HT1080 (cell line): ENCODE measurements around the gene FRMD8. TPM values are rescaled to one million over a fixed set of nuclear protein-coding genes. Genes with fewer than 3 reads are reported as not detected.
"Not testable (repeated sequence)": the region's sequence is repeated elsewhere in the genome, so short reads cannot be mapped to it uniquely, and the experiment has no call there.

Source experiments
- DNase-seq: peaks from one replicate; pipeline ENCODE4 v3.0.0-alpha.2; 2015; ENCODE audit warnings: low read depth
- small RNA-seq: library from RNA; depleted of rRNA; stranded (forward); fragments of <200 nt; gene quantifications from one replicate; pipeline ENCODE3, GENCODE V24; 2014
- total RNA-seq: library from RNA; depleted of rRNA; stranded (reverse); fragments of >200 nt; shearing (Covaris generic); gene quantifications from 2 replicates; pipeline ENCODE4 v1.2.3, GENCODE V29; 2014; rRNA removed

FRMD8 gene
- total RNA-seq, 1 experiment from 2014 or later: 32.1 TPM

- DNase-seq: not testable (repeated sequence)
Observed at GRCh38 chr11:65452259-65452658, 65.8 kb downstream of the FRMD8 start.

GRCh38 chr11:65452806-65453490 lies 66.5 kb downstream of the FRMD8 start:
- peak; percentile 79 for DNase-seq

- peak; percentile 49 for DNase-seq
Observed at GRCh38 chr11:65454311-65454695, 67.9 kb downstream of the FRMD8 start.

- DNase-seq: peak; percentile 92
Observed at GRCh38 chr11:65454696-65455456, 68.4 kb downstream of the FRMD8 start.

GRCh38 chr11:65456418-65456817 lies 70.0 kb downstream of the FRMD8 start:
- no peak for DNase-seq

- DNase-seq: no peak
Observed at GRCh38 chr11:65459552-65459951, 73.1 kb downstream of the FRMD8 start.

Small RNA genes within 50 kb of the gene (small RNA-seq; reads per million reads assigned to genes)
- not detected for gene RF01684

Other genes with a start within 250 kb of the FRMD8 start
- not detected in 2 replicates for gene SPDYC, start 216.4 kb upstream of the FRMD8 start, total RNA-seq
- 90.6 and 105 TPM in 2 replicates for gene CAPN1, start 204.7 kb upstream of the FRMD8 start, total RNA-seq
- gene POLA2, start 124.7 kb upstream of the FRMD8 start, total RNA-seq: 21.4 and 24.2 TPM in 2 replicates
- gene CDC42EP2, start 71.8 kb upstream of the FRMD8 start, total RNA-seq: 35.3 and 42.7 TPM in 2 replicates
- gene DPF2, start 52.8 kb upstream of the FRMD8 start, total RNA-seq: 43.7 and 50.8 TPM in 2 replicates
- 0.40 and 0.51 TPM in 2 replicates for gene TIGD3, start 31.9 kb upstream of the FRMD8 start, total RNA-seq
- 1.4 and 1.9 TPM in 2 replicates for gene SLC25A45, start 4.0 kb upstream of the FRMD8 start, total RNA-seq
- gene NEAT1, start 36.2 kb downstream of the FRMD8 start, total RNA-seq: 7.9 and 12.9 TPM in 2 replicates
- gene MALAT1, start 112.4 kb downstream of the FRMD8 start, total RNA-seq: 433 and 571 TPM in 2 replicates
- 66.6 and 67.0 TPM in 2 replicates for gene SCYL1, start 138.4 kb downstream of the FRMD8 start, total RNA-seq
- 6.2 and 6.5 TPM in 2 replicates for gene LTBP3, start 171.7 kb downstream of the FRMD8 start, total RNA-seq
- 137 and 145 TPM in 2 replicates for gene ZNRD2, start 183.8 kb downstream of the FRMD8 start, total RNA-seq
- gene FAM89B, start 185.9 kb downstream of the FRMD8 start, total RNA-seq: 34.6 and 45.1 TPM in 2 replicates
- 65.5 and 74.4 TPM in 2 replicates for gene EHBP1L1, start 189.4 kb downstream of the FRMD8 start, total RNA-seq
- not detected in 2 replicates for gene KCNK7, start 209.2 kb downstream of the FRMD8 start, total RNA-seq
- 43.7 and 60.3 TPM in 2 replicates for gene MAP3K11, start 227.6 kb downstream of the FRMD8 start, total RNA-seq
- 41.8 and 53.5 TPM in 2 replicates for gene PCNX3, start 229.1 kb downstream of the FRMD8 start, total RNA-seq